Measurements from ENCODE around the gene DGKD.

- TF ChIP-seq POLR2AphosphoS5 (IDR thresholded peaks at IDR 0.05; ENCODE audit: low read depth, low read length) (no peak), TAF1 (IDR thresholded peaks at IDR 0.05; ENCODE audit: borderline replicate concordance, insufficient read depth, low read length) (no peak)
- TF ChIP-seq, protein P1, sequence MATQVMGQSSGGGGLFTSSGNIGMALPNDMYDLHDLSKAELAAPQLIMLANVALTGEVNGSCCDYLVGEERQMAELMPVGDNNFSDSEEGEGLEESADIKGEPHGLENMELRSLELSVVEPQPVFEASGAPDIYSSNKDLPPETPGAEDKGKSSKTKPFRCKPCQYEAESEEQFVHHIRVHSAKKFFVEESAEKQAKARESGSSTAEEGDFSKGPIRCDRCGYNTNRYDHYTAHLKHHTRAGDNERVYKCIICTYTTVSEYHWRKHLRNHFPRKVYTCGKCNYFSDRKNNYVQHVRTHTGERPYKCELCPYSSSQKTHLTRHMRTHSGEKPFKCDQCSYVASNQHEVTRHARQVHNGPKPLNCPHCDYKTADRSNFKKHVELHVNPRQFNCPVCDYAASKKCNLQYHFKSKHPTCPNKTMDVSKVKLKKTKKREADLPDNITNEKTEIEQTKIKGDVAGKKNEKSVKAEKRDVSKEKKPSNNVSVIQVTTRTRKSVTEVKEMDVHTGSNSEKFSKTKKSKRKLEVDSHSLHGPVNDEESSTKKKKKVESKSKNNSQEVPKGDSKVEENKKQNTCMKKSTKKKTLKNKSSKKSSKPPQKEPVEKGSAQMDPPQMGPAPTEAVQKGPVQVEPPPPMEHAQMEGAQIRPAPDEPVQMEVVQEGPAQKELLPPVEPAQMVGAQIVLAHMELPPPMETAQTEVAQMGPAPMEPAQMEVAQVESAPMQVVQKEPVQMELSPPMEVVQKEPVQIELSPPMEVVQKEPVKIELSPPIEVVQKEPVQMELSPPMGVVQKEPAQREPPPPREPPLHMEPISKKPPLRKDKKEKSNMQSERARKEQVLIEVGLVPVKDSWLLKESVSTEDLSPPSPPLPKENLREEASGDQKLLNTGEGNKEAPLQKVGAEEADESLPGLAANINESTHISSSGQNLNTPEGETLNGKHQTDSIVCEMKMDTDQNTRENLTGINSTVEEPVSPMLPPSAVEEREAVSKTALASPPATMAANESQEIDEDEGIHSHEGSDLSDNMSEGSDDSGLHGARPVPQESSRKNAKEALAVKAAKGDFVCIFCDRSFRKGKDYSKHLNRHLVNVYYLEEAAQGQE (IDR thresholded peaks at IDR 0.05; ENCODE audit: insufficient read depth in 1 of 2, low read depth in 2 of 2, low read length in 2 of 2): no peak
Observed at GRCh38 chr2:233311241-233311926, 42.9 kb upstream of the DGKD start.
